Panc1 (cell line): ENCODE results near the gene DDX11. TPM values are rescaled to one million over a fixed set of nuclear protein-coding genes. Genes with fewer than 3 reads are reported as not detected.
"Not testable (repeated sequence)": the region's sequence is repeated elsewhere in the genome, so short reads cannot be mapped to it uniquely, and the experiment has no call there.

Experiments used
- ATAC-seq: fragments of 200-7000 bp; cut with Tn5 transposase; 2 replicates; pipeline ENCODE4 v1.9.1; 2020; ENCODE audit warnings: mild to moderate bottlenecking, moderate library complexity
- Bru-seq: library from RNA; stranded (reverse); fragments of 400-500 nt; gene quantifications from one replicate; lab custom pipeline; 2021; lab: Mats Ljungman, UMichigan
- BruChase-seq, 2 experiments: library from RNA; stranded (reverse); fragments of 400-500 nt; gene quantifications; one replicate each; lab custom pipeline; 2021; lab: Mats Ljungman, UMichigan
- BruUV-seq: library from RNA; stranded (reverse); fragments of 400-500 nt; replicated peaks from 2 replicates; lab custom pipeline; 2021; lab: Mats Ljungman, UMichigan
- CTCF ChIA-PET: fragments of 300-600 bp; sonication (Branson Sonifier 250); formaldehyde crosslinking; loops from one replicate; lab custom pipeline; 2022; ENCODE audit warnings: antibody characterized with exemption; lab: Charles Lee
- POLR2A ChIA-PET: fragments of 300-600 bp; sonication (Branson Sonifier 250); formaldehyde crosslinking; loops from one replicate; lab custom pipeline; 2022; ENCODE audit warnings: antibody characterized with exemption; lab: Charles Lee
- DNase-seq: peaks from one replicate; pipeline ENCODE4 v3.0.0-alpha.2; 2010; ENCODE audit warnings: low read depth, low spot score
- H3K27ac ChIP-seq: 2 replicates; pipeline ENCODE4 v1.5.1; 2011; ENCODE audit warnings: mild to moderate bottlenecking, low read length, inconsistent platforms
- H3K27me3 ChIP-seq: fragments of 200-500 bp; sonication (Bioruptor generic); 2 replicates; pipeline ENCODE4 v1.6.0; 2014; ENCODE audit warnings: low read length, inconsistent platforms; ENCODE audit not compliant: control insufficient read depth, insufficient read depth
- H3K36me3 ChIP-seq: fragments of 200-500 bp; sonication (Bioruptor generic); 2 replicates; pipeline ENCODE4 v1.5.1; 2014; ENCODE audit warnings: inconsistent platforms, mild to moderate bottlenecking, low read length, moderate library complexity; ENCODE audit not compliant: control insufficient read depth, insufficient read depth
- H3K4me1 ChIP-seq: 2 replicates; pipeline ENCODE4 v1.5.1; 2011; ENCODE audit warnings: inconsistent platforms, mild to moderate bottlenecking, low read length, moderate library complexity; ENCODE audit not compliant: control insufficient read depth, insufficient read depth
- H3K4me3 ChIP-seq, 2 experiments: 2 replicates each; pipeline ENCODE4 v1.5.1; 2011 to 2012; ENCODE audit warnings: low read depth in 2 of 2, low read length in 2 of 2, mild to moderate bottlenecking in 2 of 2, inconsistent platforms in 1 of 2, moderate library complexity in 1 of 2
- H3K9me3 ChIP-seq: fragments of 200-500 bp; sonication (Bioruptor generic); 2 replicates; pipeline ENCODE4 v1.5.1; 2014; ENCODE audit warnings: low read depth, mild to moderate bottlenecking, inconsistent platforms, low read length, moderate library complexity; ENCODE audit not compliant: control insufficient read depth, insufficient read depth
- CTCF ChIP-seq: fragments of 450-650 bp; IDR thresholded peaks from 2 replicates; pipeline ENCODE4 v1.5.1; 2017; ENCODE audit warnings: mild to moderate bottlenecking
- POLR2AphosphoS5 ChIP-seq: IDR thresholded peaks from 2 replicates; pipeline ENCODE4 v1.6.1; 2012; ENCODE audit warnings: mild to moderate bottlenecking, low read depth, low read length, moderate library complexity
- REST ChIP-seq, 2 experiments: IDR thresholded peaks; 2 replicates each; pipeline ENCODE4 v1.6.1; 2011 to 2012; ENCODE audit warnings: low read depth in 2 of 2, control low read depth in 1 of 2, low read length in 1 of 2, mild to moderate bottlenecking in 1 of 2, moderate library complexity in 1 of 2; ENCODE audit not compliant: insufficient read depth in 1 of 2
- SIN3A ChIP-seq: IDR thresholded peaks from 2 replicates; pipeline ENCODE4 v1.6.1; 2012; ENCODE audit warnings: low read depth, mild to moderate bottlenecking, low read length, moderate library complexity, borderline replicate concordance; ENCODE audit not compliant: insufficient read depth
- TCF7L2 ChIP-seq: IDR thresholded peaks from 2 replicates; pipeline ENCODE4 v1.6.1; 2011; ENCODE audit warnings: mild to moderate bottlenecking, low read depth, low read length, inconsistent platforms
- in situ Hi-C: cut with HindIII; loops from 2 replicates; pipeline ENCODE4 v1.10.0; 2016; ENCODE audit warnings: low sequenced_read_pairs, low pct_unique_long_range_greater_than_20kb
- intact Hi-C: fragments of 100-400 bp; cut with micrococcal nuclease; formaldehyde crosslinking; loops from one replicate; pipeline ENCODE4 v1.10.0; 2022; ENCODE audit not compliant: unreplicated experiment
- long read RNA-seq: library from polyadenylated mRNA; unstranded; transcript quantifications from one replicate; pipeline ENCODE4 v2.0.0, GENCODE V29; 2021; ENCODE audit not compliant: unreplicated experiment
- polyA plus RNA-seq: library from polyadenylated mRNA; unstranded; fragments of >200 nt; gene quantifications from one replicate; pipeline ENCODE4 v1.2.1, GENCODE V29; 2012; ENCODE audit warnings: missing spikeins; ENCODE audit not compliant: insufficient read length
- total RNA-seq: library from RNA; stranded (reverse); gene quantifications from one replicate; pipeline ENCODE4 v1.2.1, GENCODE V29; 2021; ENCODE audit not compliant: unreplicated experiment

DDX11 gene
- total RNA-seq = 96.2 TPM
- polyA plus RNA-seq = 49.4 TPM
- percentile 87 among the genes with signal in this experiment for Bru-seq, nascent RNA
- percentile 87 among the genes with signal in this experiment for BruChase-seq, experiment 1, labeled RNA remaining after a 2-hour chase
- BruChase-seq, experiment 2, labeled RNA remaining after a 6-hour chase = percentile 84 among the genes with signal in this experiment
- long read RNA-seq, transcript DDX11-223 (27 exons, 3,079 nt) = major isoform, 33 of 129 reads
- long read RNA-seq, partial matches to known transcripts = 43 of 129 reads
- long read RNA-seq, other reads (novel, unspliced or antisense) = 47 of 129 reads

- in situ Hi-C loops, POLR2A ChIA-PET, CTCF ChIA-PET, H3K9me3 ChIP-seq, H3K36me3 ChIP-seq, H3K27me3 ChIP-seq: not testable (repeated sequence)
- intact Hi-C loops = loop anchor here (5.0 kb wide), 1 partner anchor 226 kb away; no protein-coding TSS in a partner anchor
- Histone ChIP-seq H3K27ac (peak within 1 kb of the TSS; percentile 91), H3K4me1 (peaks cover 11% of the 10 kb centered on the region), H3K4me3 (peak within 1 kb of the TSS; percentile 61 to 97)
- peak; percentile 73 for DNase-seq
- peak; percentile 98 for ATAC-seq
- TF ChIP-seq REST (IDR thresholded peaks at IDR 0.05; ENCODE audit: insufficient read depth in 1 of 2, low read depth in 2 of 2, low read length in 1 of 2) (peak in 1 of 2 experiments; percentile 29; a peak in 1 of 4 replicates), POLR2AphosphoS5 (peak; percentile 77)
- BruUV-seq = TSS peak; percentile 76
Observed at GRCh38 chr12:31073527-31074332, at the start of gene DDX11. Gene DDX11, plus strand, starts transcription at chr12:31073860. Its CDS starts 4,534 bp downstream, at chr12:31078394.

GRCh38 chr12:31026202-31026601 is 47.5 kb upstream of the DDX11 start:
- no peak for ATAC-seq
- intact Hi-C loops = no loop called here

More at GRCh38 chr12:31026202-31026601, 47.5 kb upstream of the DDX11 start:
- CTCF ChIA-PET = no interaction called here
- no peak for TF ChIP-seq SIN3A
- no peak for TF ChIP-seq REST (IDR thresholded peaks at IDR 0.05; ENCODE audit: insufficient read depth in 1 of 2, low read depth in 2 of 2, low read length in 1 of 2)
- TF ChIP-seq POLR2AphosphoS5 = no peak
- TF ChIP-seq CTCF = no peak
- no peak for TF ChIP-seq TCF7L2
- BruUV-seq = no TSS peak
- in situ Hi-C loops = no loop called here
- Histone ChIP-seq H3K4me1 (peaks cover 16% of the 10 kb centered on the region), H3K27ac (no peak overlapping the region), H3K4me3 (no peak overlapping the region), H3K36me3 (no peaks in the 10 kb centered on the region), H3K27me3 (no peaks in the 10 kb centered on the region), H3K9me3 (no peaks in the 10 kb centered on the region; the same call in 1 of the 2 replicates)
- POLR2A ChIA-PET = interaction anchor here (0.8 kb wide), 1 partner anchor 120 kb away, joined by 3 read pairs; no protein-coding TSS in a partner anchor
- no peak for DNase-seq
